Sigmoid colon (tissue), 7 donors: Measurements from ENCODE around the gene IGLON5. TPM values are rescaled to one million over a fixed set of nuclear protein-coding genes. Genes with fewer than 3 reads are reported as not detected.

Experiments
- DNase-seq: peaks from one replicate; pipeline ENCODE4 v3.0.0-alpha.2; 2019
- H3K27ac ChIP-seq, 4 donors: fragments of 200-600 bp; sonication (generic); one replicate each; pipeline ENCODE4 v1.5.1; 2016 to 2019; ENCODE audit warnings: mild to moderate bottlenecking in 1 of 4
- H3K27me3 ChIP-seq, 3 donors: fragments of 200-600 bp; sonication (generic); one replicate each; pipeline ENCODE4 v1.5.1; 2019; ENCODE audit warnings: mild to moderate bottlenecking in 1 of 3
- H3K36me3 ChIP-seq, 4 donors: fragments of 200-600 bp; sonication (generic); one replicate each; pipeline ENCODE4 v1.5.1; 2016 to 2019
- H3K4me1 ChIP-seq, 4 donors: fragments of 200-600 bp; sonication (generic); one replicate each; pipeline ENCODE4 v1.5.1; 2017 to 2019
- H3K4me3 ChIP-seq, 4 donors: fragments of 200-600 bp; sonication (generic); one replicate each; pipeline ENCODE4 v1.5.1; 2017 to 2019; ENCODE audit warnings: mild to moderate bottlenecking in 2 of 4, moderate library complexity in 1 of 4
- H3K9me3 ChIP-seq, 4 donors: fragments of 200-600 bp in 3 of 4; sonication (generic) in 3 of 4; one replicate each; pipeline versions ENCODE4 v1.5.1 to v1.6.1; 2013 to 2019
- EP300 ChIP-seq, 4 donors: sonication (generic); formaldehyde crosslinking; IDR thresholded peaks; one replicate each; pipeline ENCODE4 v1.6.1; 2017; ENCODE audit warnings: antibody characterized with exemption in 4 of 4
- POLR2A ChIP-seq, 2 donors: fragments of 450-650 bp; IDR thresholded peaks; one replicate each; pipeline ENCODE4 v1.6.1; 2016; ENCODE audit warnings: antibody characterized with exemption in 2 of 2, mild to moderate bottlenecking in 2 of 2, moderate library complexity in 2 of 2
- POLR2AphosphoS5 ChIP-seq, 4 donors: sonication (generic); formaldehyde crosslinking; IDR thresholded peaks; one replicate each; pipeline ENCODE4 v1.6.1; 2017; ENCODE audit warnings: antibody characterized with exemption in 4 of 4
- WGBS, 2 donors: extraction: QIAGEN DNeasy Blood & Tissue Kit; methylation state at CpG; one replicate each; pipeline ENCODE4 v1.1.7; 2013; 5-methylcytosine and 5-hydroxymethylcytosine counted together
- intact Hi-C: fragments of 100-400 bp; cut with DNase I; formaldehyde crosslinking; loops from one replicate; pipeline ENCODE4 v1.15.1; 2023
- polyA plus RNA-seq, 3 donors: library from polyadenylated mRNA; stranded (reverse); fragments of 200-250 nt; gene quantifications; one replicate each; pipeline ENCODE4 v1.2.3, GENCODE V29; 2013
- total RNA-seq, 4 donors: library from RNA; depleted of rRNA; stranded (reverse); fragments of >200 nt; gene quantifications; one replicate each; pipeline ENCODE4 v1.1.0, GENCODE V29; 2016
- TF ChIP-seq, protein P1 (sequence below), 4 experiments: fragments of 450-650 bp in 3 of 4; fragments of 200-600 bp in 1 of 4; IDR thresholded peaks; one replicate each; pipeline ENCODE4 v1.5.1; 2016 to 2019; ENCODE audit warnings: antibody characterized with exemption in 4 of 4, mild to moderate bottlenecking in 3 of 4, moderate library complexity in 2 of 4
- donor health status: healthy with polysubstance abuse.
- donor health status: Bipolar disorder and iron deficiency.
- donor health status: healthy.

The IGLON5 gene
- total and polyA plus RNA-seq, 7 donors: 0.26 to 1.4 TPM; not detected in 5

DNA sequence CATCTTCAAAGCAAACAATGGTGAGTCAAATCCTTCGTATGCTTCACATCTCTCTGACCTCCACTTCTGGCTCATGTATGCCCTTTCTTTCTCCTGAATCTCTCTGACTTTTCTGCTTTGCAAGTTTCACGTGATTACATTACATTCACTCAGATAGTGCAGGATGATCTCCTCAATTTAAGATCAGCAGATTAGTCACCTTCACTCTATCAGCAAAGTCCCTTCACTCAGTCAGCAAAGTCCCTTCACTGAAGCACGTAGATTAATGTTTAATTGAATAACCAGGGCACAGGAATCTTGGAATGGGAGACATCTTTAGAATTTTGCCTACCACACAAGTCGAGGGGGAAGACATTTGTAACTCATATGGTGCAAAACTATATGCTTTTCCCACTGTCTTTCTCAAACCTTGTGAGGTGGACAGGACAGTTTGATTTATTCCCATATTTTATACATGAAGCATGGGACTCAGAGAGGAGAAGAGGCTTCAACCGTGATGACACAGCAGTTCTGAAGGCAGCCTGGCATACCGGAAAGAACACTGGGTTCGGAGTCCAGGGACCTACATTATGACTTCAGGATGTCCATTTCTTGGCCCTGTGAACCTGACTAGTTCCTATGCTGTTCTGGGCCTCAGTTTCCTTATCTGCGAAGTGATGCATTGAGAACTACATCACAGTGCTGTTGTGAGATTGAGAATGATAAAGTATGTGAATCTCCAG lies 37.2 kb upstream of the IGLON5 start:
- Histone ChIP-seq H3K27ac (no peak overlapping the region), H3K27me3 (no peaks in the 10 kb centered on the region), H3K4me1 (no peaks in the 10 kb centered on the region), H3K36me3 (no peaks in the 10 kb centered on the region), H3K4me3 (no peak overlapping the region), H3K9me3 (no peaks in the 10 kb centered on the region)
- 75 to 83% methylated on average over 8 of the region's 8 CpGs for WGBS, 2 donors
- intact Hi-C loops: no loop called here
- TF ChIP-seq, protein P1, sequence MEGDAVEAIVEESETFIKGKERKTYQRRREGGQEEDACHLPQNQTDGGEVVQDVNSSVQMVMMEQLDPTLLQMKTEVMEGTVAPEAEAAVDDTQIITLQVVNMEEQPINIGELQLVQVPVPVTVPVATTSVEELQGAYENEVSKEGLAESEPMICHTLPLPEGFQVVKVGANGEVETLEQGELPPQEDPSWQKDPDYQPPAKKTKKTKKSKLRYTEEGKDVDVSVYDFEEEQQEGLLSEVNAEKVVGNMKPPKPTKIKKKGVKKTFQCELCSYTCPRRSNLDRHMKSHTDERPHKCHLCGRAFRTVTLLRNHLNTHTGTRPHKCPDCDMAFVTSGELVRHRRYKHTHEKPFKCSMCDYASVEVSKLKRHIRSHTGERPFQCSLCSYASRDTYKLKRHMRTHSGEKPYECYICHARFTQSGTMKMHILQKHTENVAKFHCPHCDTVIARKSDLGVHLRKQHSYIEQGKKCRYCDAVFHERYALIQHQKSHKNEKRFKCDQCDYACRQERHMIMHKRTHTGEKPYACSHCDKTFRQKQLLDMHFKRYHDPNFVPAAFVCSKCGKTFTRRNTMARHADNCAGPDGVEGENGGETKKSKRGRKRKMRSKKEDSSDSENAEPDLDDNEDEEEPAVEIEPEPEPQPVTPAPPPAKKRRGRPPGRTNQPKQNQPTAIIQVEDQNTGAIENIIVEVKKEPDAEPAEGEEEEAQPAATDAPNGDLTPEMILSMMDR (IDR thresholded peaks at IDR 0.05): no peak
- TF ChIP-seq POLR2AphosphoS5 (IDR thresholded peaks at IDR 0.05): no peak
- no peak for TF ChIP-seq POLR2A (IDR thresholded peaks at IDR 0.05)
- no peak for TF ChIP-seq EP300 (IDR thresholded peaks at IDR 0.05)
- DNase-seq: no peak

DNA sequence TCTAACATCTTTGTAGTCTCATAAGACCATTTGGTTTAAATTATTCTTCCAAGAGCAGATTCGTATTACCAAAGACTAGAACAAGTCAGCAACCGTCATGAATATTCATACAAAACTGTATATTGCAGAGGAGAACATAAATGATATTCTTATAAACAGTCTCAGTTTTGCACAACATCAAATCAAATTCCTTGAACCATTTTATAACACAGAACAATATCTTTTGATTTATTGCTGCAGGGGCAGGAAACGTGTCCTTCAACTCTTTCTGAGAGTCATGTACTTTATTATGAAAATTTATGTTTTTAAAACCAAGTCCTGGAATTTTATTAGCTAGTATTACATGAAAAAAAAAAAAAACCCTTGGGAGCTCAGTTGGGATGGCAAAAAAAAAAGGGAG lies 34.3 kb upstream of the IGLON5 start:
- Histone ChIP-seq H3K4me3 (no peak overlapping the region), H3K36me3 (no peaks in the 10 kb centered on the region), H3K4me1 (no peaks in the 10 kb centered on the region), H3K9me3 (no peaks in the 10 kb centered on the region), H3K27me3 (peaks cover 0 to 4% (median 0%) of the 10 kb centered on the region in 3 donors), H3K27ac (no peak overlapping the region)
- TF ChIP-seq, protein P1 (IDR thresholded peaks at IDR 0.05): no peak
- no peak for TF ChIP-seq EP300 (IDR thresholded peaks at IDR 0.05)
- TF ChIP-seq POLR2A (IDR thresholded peaks at IDR 0.05): no peak
- no peak for TF ChIP-seq POLR2AphosphoS5 (IDR thresholded peaks at IDR 0.05)
- WGBS, 2 donors: 66 to 70% methylated on average over 3 of the region's 3 CpGs
- no peak for DNase-seq
- intact Hi-C loops: no loop called here

DNA sequence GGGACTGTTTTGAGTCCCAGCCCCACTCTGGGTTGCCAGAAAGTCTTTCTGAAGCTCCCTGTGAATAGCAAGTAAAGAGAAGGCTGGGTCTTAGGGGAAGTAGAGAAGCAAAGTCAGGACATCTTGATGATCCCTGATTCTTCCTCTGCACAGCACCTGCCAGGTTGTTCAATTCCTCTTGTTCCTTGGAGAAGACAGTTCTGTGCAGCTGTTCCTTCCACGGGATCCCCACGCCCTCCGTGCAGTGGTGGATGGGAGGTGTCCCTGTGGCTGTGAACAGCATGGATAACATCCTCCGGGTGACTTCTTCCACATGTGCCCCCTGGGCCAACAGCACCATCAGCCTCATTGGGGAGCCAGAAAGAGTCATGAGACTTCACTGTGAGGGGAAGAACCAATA lies 29.1 kb upstream of the IGLON5 start:
- 86 to 92% methylated on average over 4 of the region's 4 CpGs for WGBS, 2 donors
- Histone ChIP-seq H3K27ac (no peak overlapping the region), H3K9me3 (peaks cover 0 to 2% (median 0%) of the 10 kb centered on the region in 4 donors), H3K4me1 (no peaks in the 10 kb centered on the region), H3K27me3 (peaks cover 0 to 4% (median 4%) of the 10 kb centered on the region in 3 donors), H3K4me3 (no peak overlapping the region), H3K36me3 (no peaks in the 10 kb centered on the region)
- no peak for DNase-seq
- intact Hi-C loops: no loop called here
- TF ChIP-seq POLR2A (IDR thresholded peaks at IDR 0.05) (no peak), EP300 (IDR thresholded peaks at IDR 0.05) (no peak), POLR2AphosphoS5 (IDR thresholded peaks at IDR 0.05) (no peak)
- TF ChIP-seq, protein P1 (IDR thresholded peaks at IDR 0.05): no peak

DNA sequence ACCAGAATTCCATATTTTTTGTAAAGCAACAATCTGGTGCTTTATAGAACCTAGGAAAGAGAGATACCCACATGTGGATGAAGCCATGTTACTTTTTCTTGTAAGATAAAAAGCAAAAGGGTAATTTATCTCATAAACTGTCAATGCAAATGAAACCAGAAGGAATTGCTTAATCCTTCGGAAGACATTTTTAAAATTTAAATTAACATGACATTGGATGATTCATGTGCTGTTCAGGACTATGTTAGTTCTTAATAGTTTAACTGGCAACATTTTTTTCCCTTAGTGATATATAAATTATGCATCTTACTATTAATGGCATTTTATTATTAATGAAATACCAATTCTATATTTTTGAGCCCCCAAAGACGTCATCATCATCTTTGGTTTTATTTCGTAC lies 25.8 kb upstream of the IGLON5 start:
- Histone ChIP-seq H3K4me3 (no peak overlapping the region), H3K9me3 (peaks cover 0 to 2% (median 0%) of the 10 kb centered on the region in 4 donors), H3K36me3 (no peaks in the 10 kb centered on the region), H3K27me3 (peaks cover 0 to 4% (median 0%) of the 10 kb centered on the region in 3 donors), H3K4me1 (no peaks in the 10 kb centered on the region), H3K27ac (no peak overlapping the region)
- TF ChIP-seq EP300 (IDR thresholded peaks at IDR 0.05): no peak
- TF ChIP-seq POLR2A (IDR thresholded peaks at IDR 0.05): no peak
- TF ChIP-seq, protein P1 (IDR thresholded peaks at IDR 0.05): no peak
- TF ChIP-seq POLR2AphosphoS5 (IDR thresholded peaks at IDR 0.05): no peak
- 64 to 88% methylated on average over 3 of the region's 3 CpGs for WGBS, 2 donors
- no peak for DNase-seq
- intact Hi-C loops: no loop called here
